SK-N-SH (cell line): Measurements from ENCODE around the gene ATG2A.

Experiments
- EP300 ChIP-seq, 2 experiments: IDR thresholded peaks; 2 replicates each; pipeline versions ENCODE4 v1.4.0 to v1.6.1; 2012; ENCODE audit warnings: borderline replicate concordance in 1 of 2, low read depth in 1 of 2, low read length in 1 of 2
- GATA2 ChIP-seq: sonication (generic); formaldehyde crosslinking; IDR thresholded peaks from 2 replicates; pipeline ENCODE4 v1.5.0; 2020; ENCODE audit warnings: mild to moderate bottlenecking, missing genetic modification reagents
- POLR2AphosphoS5 ChIP-seq: IDR thresholded peaks from 2 replicates; pipeline ENCODE4 v1.6.1; 2012; ENCODE audit warnings: low read depth, low read length
- RXRA ChIP-seq: IDR thresholded peaks from 2 replicates; pipeline ENCODE4 v1.4.0; 2012; ENCODE audit warnings: low read depth, mild to moderate bottlenecking, borderline replicate concordance
- TAF1 ChIP-seq: IDR thresholded peaks from 2 replicates; pipeline ENCODE4 v1.6.1; 2012; ENCODE audit warnings: low read depth, mild to moderate bottlenecking, low read length, moderate library complexity, borderline replicate concordance
- TEAD4 ChIP-seq: IDR thresholded peaks from 2 replicates; pipeline ENCODE4 v1.4.0; 2012; ENCODE audit warnings: mild to moderate bottlenecking, borderline replicate concordance; ENCODE audit not compliant: insufficient read depth
- TF ChIP-seq, protein P1 (sequence below): fragments of 200-600 bp; sonication (generic); IDR thresholded peaks from 2 replicates; pipeline ENCODE4 v1.6.1; 2017; ENCODE audit warnings: antibody characterized with exemption, mild to moderate bottlenecking, moderate library complexity
- TF ChIP-seq, protein P2 (sequence below): fragments of 150-350 bp; IDR thresholded peaks from 2 replicates; pipeline ENCODE4 v1.6.1; 2017; ENCODE audit warnings: antibody characterized with exemption, low read length, low read depth, borderline replicate concordance
- TF ChIP-seq, protein P3 (sequence below): IDR thresholded peaks from 2 replicates; pipeline ENCODE4; 2012
- TF ChIP-seq, protein P4 (sequence below): IDR thresholded peaks from 2 replicates; pipeline ENCODE4 v1.4.0; 2012; ENCODE audit warnings: low read depth
- TF ChIP-seq, protein P5 (sequence below): IDR thresholded peaks from 2 replicates; pipeline ENCODE4 v1.6.1; 2012; ENCODE audit warnings: mild to moderate bottlenecking, low read depth, low read length, moderate library complexity
- TF ChIP-seq, protein P6 (sequence below): IDR thresholded peaks from 2 replicates; pipeline ENCODE4 v1.4.0; 2012; ENCODE audit warnings: low read depth, borderline replicate concordance

DNA sequence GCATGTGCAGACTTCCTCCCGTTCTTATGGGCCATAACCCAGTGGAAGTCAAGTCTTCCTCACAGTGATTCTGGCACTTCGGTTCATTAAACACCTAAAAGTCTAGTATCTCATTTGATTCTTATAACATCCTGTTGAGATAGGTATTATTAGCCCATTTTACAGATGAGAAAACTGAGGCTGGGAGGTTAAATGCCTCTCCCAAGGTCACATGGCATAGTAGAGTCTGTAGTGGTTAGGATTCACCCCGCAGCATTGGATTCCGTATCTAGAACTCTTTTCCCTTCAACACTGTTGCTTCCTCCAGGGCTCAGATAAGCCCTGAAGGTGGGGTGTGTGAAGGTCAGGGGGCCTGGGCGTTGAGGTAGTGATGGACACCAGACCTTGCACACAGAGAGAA is 15.3 kb upstream of the ATG2A start:
- TF ChIP-seq, protein P1, sequence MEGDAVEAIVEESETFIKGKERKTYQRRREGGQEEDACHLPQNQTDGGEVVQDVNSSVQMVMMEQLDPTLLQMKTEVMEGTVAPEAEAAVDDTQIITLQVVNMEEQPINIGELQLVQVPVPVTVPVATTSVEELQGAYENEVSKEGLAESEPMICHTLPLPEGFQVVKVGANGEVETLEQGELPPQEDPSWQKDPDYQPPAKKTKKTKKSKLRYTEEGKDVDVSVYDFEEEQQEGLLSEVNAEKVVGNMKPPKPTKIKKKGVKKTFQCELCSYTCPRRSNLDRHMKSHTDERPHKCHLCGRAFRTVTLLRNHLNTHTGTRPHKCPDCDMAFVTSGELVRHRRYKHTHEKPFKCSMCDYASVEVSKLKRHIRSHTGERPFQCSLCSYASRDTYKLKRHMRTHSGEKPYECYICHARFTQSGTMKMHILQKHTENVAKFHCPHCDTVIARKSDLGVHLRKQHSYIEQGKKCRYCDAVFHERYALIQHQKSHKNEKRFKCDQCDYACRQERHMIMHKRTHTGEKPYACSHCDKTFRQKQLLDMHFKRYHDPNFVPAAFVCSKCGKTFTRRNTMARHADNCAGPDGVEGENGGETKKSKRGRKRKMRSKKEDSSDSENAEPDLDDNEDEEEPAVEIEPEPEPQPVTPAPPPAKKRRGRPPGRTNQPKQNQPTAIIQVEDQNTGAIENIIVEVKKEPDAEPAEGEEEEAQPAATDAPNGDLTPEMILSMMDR = no peak
- TF ChIP-seq, protein P2, sequence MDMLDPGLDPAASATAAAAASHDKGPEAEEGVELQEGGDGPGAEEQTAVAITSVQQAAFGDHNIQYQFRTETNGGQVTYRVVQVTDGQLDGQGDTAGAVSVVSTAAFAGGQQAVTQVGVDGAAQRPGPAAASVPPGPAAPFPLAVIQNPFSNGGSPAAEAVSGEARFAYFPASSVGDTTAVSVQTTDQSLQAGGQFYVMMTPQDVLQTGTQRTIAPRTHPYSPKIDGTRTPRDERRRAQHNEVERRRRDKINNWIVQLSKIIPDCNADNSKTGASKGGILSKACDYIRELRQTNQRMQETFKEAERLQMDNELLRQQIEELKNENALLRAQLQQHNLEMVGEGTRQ = no peak
- TF ChIP-seq POLR2AphosphoS5 = no peak
- TF ChIP-seq, protein P3, sequence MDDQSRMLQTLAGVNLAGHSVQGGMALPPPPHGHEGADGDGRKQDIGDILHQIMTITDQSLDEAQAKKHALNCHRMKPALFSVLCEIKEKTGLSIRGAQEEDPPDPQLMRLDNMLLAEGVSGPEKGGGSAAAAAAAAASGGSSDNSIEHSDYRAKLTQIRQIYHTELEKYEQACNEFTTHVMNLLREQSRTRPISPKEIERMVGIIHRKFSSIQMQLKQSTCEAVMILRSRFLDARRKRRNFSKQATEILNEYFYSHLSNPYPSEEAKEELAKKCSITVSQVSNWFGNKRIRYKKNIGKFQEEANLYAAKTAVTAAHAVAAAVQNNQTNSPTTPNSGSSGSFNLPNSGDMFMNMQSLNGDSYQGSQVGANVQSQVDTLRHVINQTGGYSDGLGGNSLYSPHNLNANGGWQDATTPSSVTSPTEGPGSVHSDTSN = no peak
- TF ChIP-seq, protein P4, sequence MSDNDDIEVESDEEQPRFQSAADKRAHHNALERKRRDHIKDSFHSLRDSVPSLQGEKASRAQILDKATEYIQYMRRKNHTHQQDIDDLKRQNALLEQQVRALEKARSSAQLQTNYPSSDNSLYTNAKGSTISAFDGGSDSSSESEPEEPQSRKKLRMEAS = no peak
- TF ChIP-seq, protein P5, sequence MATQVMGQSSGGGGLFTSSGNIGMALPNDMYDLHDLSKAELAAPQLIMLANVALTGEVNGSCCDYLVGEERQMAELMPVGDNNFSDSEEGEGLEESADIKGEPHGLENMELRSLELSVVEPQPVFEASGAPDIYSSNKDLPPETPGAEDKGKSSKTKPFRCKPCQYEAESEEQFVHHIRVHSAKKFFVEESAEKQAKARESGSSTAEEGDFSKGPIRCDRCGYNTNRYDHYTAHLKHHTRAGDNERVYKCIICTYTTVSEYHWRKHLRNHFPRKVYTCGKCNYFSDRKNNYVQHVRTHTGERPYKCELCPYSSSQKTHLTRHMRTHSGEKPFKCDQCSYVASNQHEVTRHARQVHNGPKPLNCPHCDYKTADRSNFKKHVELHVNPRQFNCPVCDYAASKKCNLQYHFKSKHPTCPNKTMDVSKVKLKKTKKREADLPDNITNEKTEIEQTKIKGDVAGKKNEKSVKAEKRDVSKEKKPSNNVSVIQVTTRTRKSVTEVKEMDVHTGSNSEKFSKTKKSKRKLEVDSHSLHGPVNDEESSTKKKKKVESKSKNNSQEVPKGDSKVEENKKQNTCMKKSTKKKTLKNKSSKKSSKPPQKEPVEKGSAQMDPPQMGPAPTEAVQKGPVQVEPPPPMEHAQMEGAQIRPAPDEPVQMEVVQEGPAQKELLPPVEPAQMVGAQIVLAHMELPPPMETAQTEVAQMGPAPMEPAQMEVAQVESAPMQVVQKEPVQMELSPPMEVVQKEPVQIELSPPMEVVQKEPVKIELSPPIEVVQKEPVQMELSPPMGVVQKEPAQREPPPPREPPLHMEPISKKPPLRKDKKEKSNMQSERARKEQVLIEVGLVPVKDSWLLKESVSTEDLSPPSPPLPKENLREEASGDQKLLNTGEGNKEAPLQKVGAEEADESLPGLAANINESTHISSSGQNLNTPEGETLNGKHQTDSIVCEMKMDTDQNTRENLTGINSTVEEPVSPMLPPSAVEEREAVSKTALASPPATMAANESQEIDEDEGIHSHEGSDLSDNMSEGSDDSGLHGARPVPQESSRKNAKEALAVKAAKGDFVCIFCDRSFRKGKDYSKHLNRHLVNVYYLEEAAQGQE = no peak
- no peak for TF ChIP-seq TEAD4
- TF ChIP-seq RXRA = no peak
- TF ChIP-seq GATA2 = no peak
- no peak for TF ChIP-seq TAF1
- TF ChIP-seq, protein P6, sequence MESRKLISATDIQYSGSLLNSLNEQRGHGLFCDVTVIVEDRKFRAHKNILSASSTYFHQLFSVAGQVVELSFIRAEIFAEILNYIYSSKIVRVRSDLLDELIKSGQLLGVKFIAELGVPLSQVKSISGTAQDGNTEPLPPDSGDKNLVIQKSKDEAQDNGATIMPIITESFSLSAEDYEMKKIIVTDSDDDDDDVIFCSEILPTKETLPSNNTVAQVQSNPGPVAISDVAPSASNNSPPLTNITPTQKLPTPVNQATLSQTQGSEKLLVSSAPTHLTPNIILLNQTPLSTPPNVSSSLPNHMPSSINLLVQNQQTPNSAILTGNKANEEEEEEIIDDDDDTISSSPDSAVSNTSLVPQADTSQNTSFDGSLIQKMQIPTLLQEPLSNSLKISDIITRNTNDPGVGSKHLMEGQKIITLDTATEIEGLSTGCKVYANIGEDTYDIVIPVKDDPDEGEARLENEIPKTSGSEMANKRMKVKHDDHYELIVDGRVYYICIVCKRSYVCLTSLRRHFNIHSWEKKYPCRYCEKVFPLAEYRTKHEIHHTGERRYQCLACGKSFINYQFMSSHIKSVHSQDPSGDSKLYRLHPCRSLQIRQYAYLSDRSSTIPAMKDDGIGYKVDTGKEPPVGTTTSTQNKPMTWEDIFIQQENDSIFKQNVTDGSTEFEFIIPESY = no peak
- no peak for TF ChIP-seq EP300 (IDR thresholded peaks at IDR 0.05; ENCODE audit: borderline replicate concordance in 1 of 2, low read depth in 1 of 2, low read length in 1 of 2)
